Lung (tissue), 12 donors: ENCODE results near the gene ALS2CL. TPM values are rescaled to one million over a fixed set of nuclear protein-coding genes. Genes with fewer than 3 reads are reported as not detected.
A peak's percentile ranks its signal among the peaks of the same experiment; 100 is the strongest.

ENCODE experiments used
- ATAC-seq: fragments of 200-7000 bp; cut with Tn5 transposase; one replicate; pipeline ENCODE4 v1.9.1; 2020; ENCODE audit warnings: moderate number of reproducible peaks; ENCODE audit not compliant: insufficient read depth, low FRiP score
- DNase-seq, 3 donors: peaks; one replicate each; pipeline ENCODE4 v3.0.0-alpha.2; 2013 to 2017
- H3K27ac ChIP-seq, 2 donors: one replicate each; pipeline ENCODE4 v1.5.1; 2013; ENCODE audit warnings: mild to moderate bottlenecking in 2 of 2, moderate library complexity in 2 of 2, control low read depth in 1 of 2, inconsistent platforms in 1 of 2, low read depth in 1 of 2, low read length in 1 of 2
- H3K27me3 ChIP-seq, 3 donors: one replicate each; pipeline ENCODE4 v1.5.1; 2013; ENCODE audit warnings: low read length in 2 of 3; ENCODE audit not compliant: control insufficient read depth in 3 of 3, insufficient read depth in 3 of 3
- H3K36me3 ChIP-seq, 4 donors: one replicate each; pipeline ENCODE4 v1.5.1; 2013; ENCODE audit warnings: low read length in 4 of 4, mild to moderate bottlenecking in 1 of 4, moderate library complexity in 1 of 4; ENCODE audit not compliant: control insufficient read depth in 4 of 4, insufficient read depth in 4 of 4
- H3K4me1 ChIP-seq, 5 donors: one replicate each; pipeline ENCODE4 v1.5.1; 2013; ENCODE audit warnings: low read length in 5 of 5, mild to moderate bottlenecking in 2 of 5, moderate library complexity in 1 of 5; ENCODE audit not compliant: control insufficient read depth in 5 of 5, insufficient read depth in 5 of 5
- H3K4me3 ChIP-seq: one replicate; pipeline ENCODE4 v1.5.1; 2013; ENCODE audit warnings: mild to moderate bottlenecking, control low read depth, moderate library complexity
- H3K9ac ChIP-seq, 2 donors: one replicate each; pipeline ENCODE4 v1.5.1; 2013; ENCODE audit warnings: low read length in 2 of 2, control low read depth in 1 of 2; ENCODE audit not compliant: insufficient read depth in 1 of 2
- H3K9me3 ChIP-seq, 4 donors: one replicate each; pipeline ENCODE4 v1.5.1; 2013; ENCODE audit warnings: low read length in 3 of 4, mild to moderate bottlenecking in 1 of 4, moderate library complexity in 1 of 4; ENCODE audit not compliant: control insufficient read depth in 4 of 4, insufficient read depth in 3 of 4
- CTCF ChIP-seq: IDR thresholded peaks from 2 replicates; pipeline ENCODE4 v1.5.1; 2012; ENCODE audit warnings: mild to moderate bottlenecking; ENCODE audit errors: control extremely low read depth, extremely low read depth
- WGBS, 2 donors: extraction: QIAGEN DNeasy Blood & Tissue Kit; methylation state at CpG; one replicate each; pipeline ENCODE4 v1.1.7; 2013; 5-methylcytosine and 5-hydroxymethylcytosine counted together
- polyA plus RNA-seq, 2 donors: library from polyadenylated mRNA; stranded (reverse); fragments of 200-250 nt; gene quantifications; one replicate each; pipeline ENCODE4 v1.2.1, GENCODE V29; 2013
- total RNA-seq, 2 donors: library from RNA; depleted of rRNA in 1 of 2; stranded (reverse); fragments of >200 nt in 1 of 2; gene quantifications; one replicate each; pipeline ENCODE4 v1.2.1, GENCODE V29; 2014 to 2021
- donor health status: control.
- donor health status: control.
- donor health status: Bipolar disorder and iron deficiency.
- donor health status: healthy.
- donor health status: DM: yes; HTN: yes; CAD: no.

ALS2CL gene
- total and polyA plus RNA-seq, 4 donors: 23.6 to 58.5 (median 48.9) TPM

GRCh38 chr3:46695177-46695961, 1.9 kb upstream of the ALS2CL start:
- ATAC-seq: peak; percentile 19

GRCh38 chr3:46694520-46694919, 1.0 kb upstream of the ALS2CL start:
- Histone ChIP-seq H3K36me3 (no peaks in the 10 kb centered on the region), H3K4me1 (peaks cover 0 to 50% (median 13%) of the 10 kb centered on the region in 5 donors), H3K4me3 (no peak overlapping the region), H3K9ac (no peak overlapping the region), H3K27ac (peak overlapping the region; percentile 80 to 85), H3K27me3 (peaks cover 0 to 3% (median 0%) of the 10 kb centered on the region in 3 donors), H3K9me3 (no peaks in the 10 kb centered on the region)
- ATAC-seq: no peak
- no peak for TF ChIP-seq CTCF
- 96 to 99% methylated on average over 3 of the region's 3 CpGs for WGBS, 2 donors
- DNase-seq: no peak

More at GRCh38 chr3:46695177-46695961, 1.9 kb upstream of the ALS2CL start:
- Histone ChIP-seq H3K9ac (no peak overlapping the region), H3K9me3 (no peaks in the 10 kb centered on the region), H3K4me1 (peaks cover 0 to 46% (median 13%) of the 10 kb centered on the region in 5 donors), H3K27me3 (peaks cover 0 to 3% (median 0%) of the 10 kb centered on the region in 3 donors), H3K36me3 (no peaks in the 10 kb centered on the region), H3K4me3 (no peak overlapping the region), H3K27ac (peak overlapping the region; percentile 80 to 85)
- peak; percentile 27 to 67 (median 30) for DNase-seq
- 43 to 56% methylated on average over 11 of the region's 11 CpGs for WGBS, 2 donors
- TF ChIP-seq CTCF: no peak

GRCh38 chr3:46693892-46694226, 380 bp upstream of the ALS2CL start:
- ATAC-seq (peak; percentile 4), DNase-seq (no peak)
- H3K4me3 ChIP-seq: peak overlapping the region; percentile 29
- peaks cover 0 to 54% (median 13%) of the 10 kb centered on the region in 5 donors for H3K4me1 ChIP-seq
- 20 to 26% methylated on average over 26 to 30 of the region's 30 CpGs for WGBS, 2 donors
- H3K9me3 ChIP-seq: no peaks in the 10 kb centered on the region
- no peak overlapping the region for H3K9ac ChIP-seq
- H3K36me3 ChIP-seq: no peaks in the 10 kb centered on the region
- H3K27ac ChIP-seq: peak overlapping the region; percentile 65 to 80
- H3K27me3 ChIP-seq: peaks cover 0 to 3% (median 0%) of the 10 kb centered on the region in 3 donors
- no peak for TF ChIP-seq CTCF
